Mammary epithelial cell (primary cell): ENCODE data around the gene LGR4.

Experiments
- EZH2 ChIP-seq: IDR thresholded peaks from 2 replicates; pipeline ENCODE4 v1.6.1; 2012; ENCODE audit warnings: low read length, inconsistent platforms, borderline replicate concordance
- TF ChIP-seq, protein P1 (sequence below), 2 donors: IDR thresholded peaks in 1 of 2; conservative IDR thresholded peaks in 1 of 2; 2 replicates each; pipeline ENCODE4 v1.5.1; 2011 to 2012; ENCODE audit warnings: inconsistent platforms in 2 of 2, low read length in 2 of 2, mild to moderate bottlenecking in 2 of 2, control low read depth in 1 of 2, low read depth in 1 of 2; ENCODE audit not compliant: insufficient read depth in 1 of 2; ENCODE audit errors: extremely low read depth in 1 of 2

DNA sequence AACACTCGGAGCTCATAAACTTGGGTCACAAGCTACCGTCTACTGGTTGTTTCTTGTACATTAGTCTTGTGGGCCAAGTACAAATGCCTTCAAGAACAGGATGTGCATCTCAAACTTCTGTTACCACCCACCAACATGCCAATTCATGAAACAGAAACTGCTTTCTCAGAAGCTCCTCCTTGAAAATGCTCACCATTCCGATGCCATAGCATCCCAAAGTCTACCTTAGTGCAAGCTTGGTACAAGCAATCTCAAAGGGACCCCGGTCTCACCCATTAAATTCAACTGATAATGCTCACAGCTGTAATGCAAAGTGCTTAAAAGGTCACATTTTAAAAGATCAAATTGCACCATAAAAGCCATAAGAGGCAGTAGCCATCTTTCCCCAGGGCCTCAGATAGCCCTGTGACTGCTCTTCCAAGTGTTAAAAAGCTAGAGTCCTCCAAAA, 77.8 kb downstream of the LGR4 start:
- no peak for TF ChIP-seq EZH2
- TF ChIP-seq, protein P1, sequence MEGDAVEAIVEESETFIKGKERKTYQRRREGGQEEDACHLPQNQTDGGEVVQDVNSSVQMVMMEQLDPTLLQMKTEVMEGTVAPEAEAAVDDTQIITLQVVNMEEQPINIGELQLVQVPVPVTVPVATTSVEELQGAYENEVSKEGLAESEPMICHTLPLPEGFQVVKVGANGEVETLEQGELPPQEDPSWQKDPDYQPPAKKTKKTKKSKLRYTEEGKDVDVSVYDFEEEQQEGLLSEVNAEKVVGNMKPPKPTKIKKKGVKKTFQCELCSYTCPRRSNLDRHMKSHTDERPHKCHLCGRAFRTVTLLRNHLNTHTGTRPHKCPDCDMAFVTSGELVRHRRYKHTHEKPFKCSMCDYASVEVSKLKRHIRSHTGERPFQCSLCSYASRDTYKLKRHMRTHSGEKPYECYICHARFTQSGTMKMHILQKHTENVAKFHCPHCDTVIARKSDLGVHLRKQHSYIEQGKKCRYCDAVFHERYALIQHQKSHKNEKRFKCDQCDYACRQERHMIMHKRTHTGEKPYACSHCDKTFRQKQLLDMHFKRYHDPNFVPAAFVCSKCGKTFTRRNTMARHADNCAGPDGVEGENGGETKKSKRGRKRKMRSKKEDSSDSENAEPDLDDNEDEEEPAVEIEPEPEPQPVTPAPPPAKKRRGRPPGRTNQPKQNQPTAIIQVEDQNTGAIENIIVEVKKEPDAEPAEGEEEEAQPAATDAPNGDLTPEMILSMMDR (conservative IDR thresholded peaks at IDR 0.05 in 1 of 2, IDR thresholded peaks at IDR 0.05 in 1 of 2; ENCODE audit: extremely low read depth in 1 of 2, insufficient read depth in 1 of 2, low read depth in 1 of 2, low read length in 2 of 2): no peak
